GM21526 (cell line): Measurements from ENCODE around the gene MAP2K7.
"Not testable (repeated sequence)": the region's sequence is repeated elsewhere in the genome, so short reads cannot be mapped to it uniquely, and the experiment has no call there.

ENCODE experiments used
- ATAC-seq: cut with Tn5 transposase; IDR thresholded peaks from one replicate; pipeline ENCODE4 v1.9.1; 2021; ENCODE audit warnings: moderate library complexity; ENCODE audit not compliant: unreplicated experiment, low FRiP score

The MAP2K7 gene

DNA sequence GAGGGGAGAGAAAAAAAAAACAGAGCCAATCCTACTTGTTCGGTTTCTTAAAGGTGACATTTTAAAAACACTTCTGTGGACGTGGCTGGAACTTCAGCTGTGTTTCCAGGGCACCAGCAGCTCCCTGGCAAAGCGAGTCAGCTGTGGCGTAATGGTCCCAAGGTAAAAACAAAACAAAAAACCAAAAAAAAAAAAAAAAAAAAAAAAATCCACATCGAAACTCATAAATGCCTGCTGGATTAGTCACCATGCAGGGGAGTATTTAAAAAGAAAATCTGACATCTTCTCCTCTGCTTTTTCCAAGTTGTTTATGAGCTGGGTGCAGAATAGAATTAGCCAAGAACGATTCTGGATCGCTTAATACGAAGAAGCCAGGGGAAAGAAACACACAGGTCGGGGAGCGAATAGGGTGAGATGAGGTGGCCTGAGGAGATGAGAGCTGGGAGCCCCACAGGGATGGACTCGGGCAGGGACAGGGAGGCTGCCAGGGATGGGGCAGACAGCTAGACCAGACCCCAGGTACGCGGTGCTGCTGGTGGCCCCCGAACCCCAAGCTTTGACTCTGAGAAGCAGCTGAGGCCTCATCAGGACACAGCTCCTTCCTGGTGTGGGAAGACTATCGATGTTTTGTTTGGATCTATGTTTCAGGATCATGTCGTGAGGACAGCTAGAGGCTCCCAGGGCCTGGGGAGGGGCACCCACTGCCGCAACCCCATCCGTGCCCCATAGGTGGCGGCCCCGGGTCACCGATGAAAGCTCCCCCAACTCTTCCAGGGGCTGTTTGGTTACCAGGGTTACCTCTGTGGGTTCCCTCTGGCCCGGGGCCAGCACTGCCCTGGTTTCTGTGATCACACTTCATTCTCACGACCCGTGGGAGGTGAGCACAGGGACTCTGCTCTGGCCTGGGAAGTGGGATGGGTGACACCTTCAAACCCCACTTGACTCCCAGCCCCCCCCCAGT, 25.3 kb downstream of the MAP2K7 start:
- ATAC-seq = no peak

DNA sequence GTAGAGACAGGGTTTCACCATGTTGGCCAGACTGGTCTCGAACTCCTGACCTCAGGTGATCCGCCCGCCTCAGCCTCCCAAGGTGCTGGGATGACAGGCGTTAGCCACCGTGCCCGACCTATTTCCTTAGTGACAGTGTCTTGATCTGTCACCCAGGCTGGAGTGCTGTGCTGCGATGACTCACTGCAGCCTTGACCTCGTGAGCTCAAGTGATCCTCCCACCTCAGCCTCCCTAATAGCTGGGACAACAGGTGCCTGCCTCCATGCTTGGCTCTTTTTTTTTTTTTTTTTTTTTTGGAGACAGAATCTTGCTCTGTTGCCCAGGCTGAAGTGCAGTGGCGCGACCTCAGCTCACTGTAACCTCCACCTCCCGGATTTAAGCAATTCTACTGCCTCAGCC, 26.4 kb downstream of the MAP2K7 start:
- not testable (repeated sequence) for ATAC-seq

DNA sequence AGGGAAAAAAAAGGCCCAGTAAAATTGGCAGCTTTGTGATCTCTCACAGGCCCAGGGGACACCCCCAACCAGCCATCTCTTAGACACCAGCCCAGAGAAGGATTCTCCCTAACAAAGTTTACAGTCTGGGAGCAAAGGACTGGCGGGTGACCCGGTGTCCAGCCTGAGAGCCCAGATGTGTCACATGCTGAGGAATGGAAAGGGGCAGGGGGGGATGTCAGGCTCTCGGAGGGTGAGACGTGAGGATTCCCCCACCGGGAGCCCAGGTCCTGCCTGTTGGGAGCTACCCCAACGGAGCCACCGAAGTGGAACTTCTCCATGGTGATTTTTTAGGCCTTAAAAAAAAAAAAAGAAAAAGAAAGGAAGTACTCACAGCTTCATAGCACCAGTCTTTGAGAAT, 27.1 kb downstream of the MAP2K7 start:
- ATAC-seq = no peak

DNA sequence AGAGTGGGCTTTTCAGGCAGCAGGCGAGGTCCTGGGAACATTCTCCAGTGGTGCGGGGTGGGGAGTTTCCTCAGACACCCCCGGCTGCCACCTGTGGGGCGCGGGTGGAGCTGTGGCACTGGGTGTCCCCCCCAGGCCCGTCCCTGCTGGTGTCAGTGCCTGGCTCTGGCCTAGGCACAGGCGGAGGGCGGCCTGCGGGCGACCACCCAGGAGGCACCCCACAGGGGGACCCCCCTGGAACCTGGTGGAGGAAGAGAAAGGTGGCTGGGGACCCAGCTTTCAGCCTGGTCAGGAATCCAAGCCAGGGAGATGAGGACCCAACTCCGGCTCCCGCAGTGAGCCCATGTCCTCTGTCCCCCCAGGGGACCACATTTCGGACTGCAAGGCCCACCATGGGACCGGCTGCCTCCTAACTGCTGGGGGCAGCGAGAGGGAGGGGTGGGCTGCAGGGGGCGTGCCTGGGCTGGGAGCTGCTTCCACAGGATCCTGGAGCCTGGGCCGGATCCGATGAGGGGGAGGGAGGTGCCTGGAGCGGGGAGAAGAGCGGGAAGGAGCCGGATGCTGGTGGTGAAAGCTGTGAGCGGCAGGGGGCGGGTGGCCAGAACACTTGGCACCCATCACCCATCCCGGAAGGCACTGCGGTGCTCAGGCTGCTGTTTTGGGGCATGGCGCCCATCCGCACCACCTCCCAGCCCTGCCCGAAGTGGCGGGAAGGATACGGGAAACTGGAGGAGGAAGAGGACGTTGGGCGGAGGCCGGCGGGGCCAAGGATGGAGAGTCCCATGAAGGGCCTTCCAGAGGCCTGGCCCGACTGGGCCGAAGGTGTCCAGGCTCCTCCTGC, 27.8 kb downstream of the MAP2K7 start:
- no peak for ATAC-seq

DNA sequence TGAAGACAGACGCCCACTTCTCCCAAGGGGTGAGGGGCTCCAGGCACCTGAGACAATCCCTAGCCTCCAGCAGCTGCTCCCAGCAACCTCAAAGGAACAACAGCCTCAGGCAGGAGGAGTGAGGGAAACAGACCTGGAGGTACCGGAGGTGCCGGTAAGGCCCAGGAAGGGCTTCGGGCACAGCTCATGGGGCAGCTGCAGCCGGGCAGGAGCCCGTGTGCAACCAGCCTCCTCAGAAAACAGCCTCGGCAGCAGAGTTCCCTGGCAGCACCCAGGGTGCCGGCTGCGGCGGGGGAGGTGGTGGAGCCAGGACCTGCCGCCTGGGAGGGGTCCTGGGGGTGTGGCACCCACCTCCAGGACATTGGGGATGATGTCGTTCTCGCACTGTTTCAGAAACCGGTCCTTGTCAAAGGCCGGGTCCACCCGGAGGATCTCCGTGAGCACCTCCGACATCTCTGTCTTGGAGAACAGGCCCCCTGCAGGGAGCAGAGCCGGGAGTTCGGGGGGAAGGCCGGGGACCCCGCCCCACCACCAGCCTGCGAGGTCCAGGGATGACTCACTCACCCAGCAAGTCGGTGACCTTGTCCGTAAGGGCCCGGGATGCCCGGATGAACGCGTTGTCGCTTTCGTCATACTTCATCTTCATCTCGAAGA, 28.7 kb downstream of the MAP2K7 start:
- no peak for ATAC-seq

DNA sequence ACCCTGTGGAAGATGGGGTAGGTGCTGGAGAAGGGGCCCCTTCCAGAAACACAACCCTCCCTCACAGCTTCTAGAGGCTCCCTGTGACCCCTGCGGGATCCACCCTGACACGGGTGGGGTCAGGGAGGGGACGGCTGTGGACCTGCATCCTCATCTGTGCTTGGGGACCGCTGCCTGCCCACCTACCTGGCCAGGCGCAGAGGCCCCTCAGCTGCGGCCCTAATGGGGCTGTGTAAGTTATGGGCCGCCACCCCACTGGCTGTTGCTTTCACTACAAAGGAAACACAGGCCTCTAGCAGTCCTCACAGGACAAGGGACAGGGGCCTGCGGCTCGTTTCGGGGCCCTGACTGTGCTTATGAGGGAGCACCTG, 29.2 kb downstream of the MAP2K7 start:
- no peak for ATAC-seq

DNA sequence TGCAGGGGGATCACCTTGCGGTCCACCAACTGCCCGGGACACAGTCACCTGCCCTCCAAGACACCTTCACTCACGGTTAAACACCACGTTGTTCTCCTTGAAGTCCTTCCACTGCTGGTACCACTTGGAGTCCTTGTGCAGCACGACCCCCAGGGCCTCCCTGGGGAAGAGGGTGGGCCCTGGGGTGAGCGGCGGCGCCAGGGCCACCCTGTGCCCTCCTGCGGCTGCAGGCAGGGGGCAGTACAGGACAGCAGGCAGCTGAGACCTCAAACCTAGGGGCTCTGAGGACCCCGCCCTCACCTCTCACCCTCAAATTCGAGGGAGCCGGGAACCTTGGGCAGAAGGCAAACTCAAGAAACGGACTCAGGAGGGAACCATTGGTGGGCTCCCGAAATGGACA, 29.7 kb downstream of the MAP2K7 start:
- ATAC-seq = no peak

DNA sequence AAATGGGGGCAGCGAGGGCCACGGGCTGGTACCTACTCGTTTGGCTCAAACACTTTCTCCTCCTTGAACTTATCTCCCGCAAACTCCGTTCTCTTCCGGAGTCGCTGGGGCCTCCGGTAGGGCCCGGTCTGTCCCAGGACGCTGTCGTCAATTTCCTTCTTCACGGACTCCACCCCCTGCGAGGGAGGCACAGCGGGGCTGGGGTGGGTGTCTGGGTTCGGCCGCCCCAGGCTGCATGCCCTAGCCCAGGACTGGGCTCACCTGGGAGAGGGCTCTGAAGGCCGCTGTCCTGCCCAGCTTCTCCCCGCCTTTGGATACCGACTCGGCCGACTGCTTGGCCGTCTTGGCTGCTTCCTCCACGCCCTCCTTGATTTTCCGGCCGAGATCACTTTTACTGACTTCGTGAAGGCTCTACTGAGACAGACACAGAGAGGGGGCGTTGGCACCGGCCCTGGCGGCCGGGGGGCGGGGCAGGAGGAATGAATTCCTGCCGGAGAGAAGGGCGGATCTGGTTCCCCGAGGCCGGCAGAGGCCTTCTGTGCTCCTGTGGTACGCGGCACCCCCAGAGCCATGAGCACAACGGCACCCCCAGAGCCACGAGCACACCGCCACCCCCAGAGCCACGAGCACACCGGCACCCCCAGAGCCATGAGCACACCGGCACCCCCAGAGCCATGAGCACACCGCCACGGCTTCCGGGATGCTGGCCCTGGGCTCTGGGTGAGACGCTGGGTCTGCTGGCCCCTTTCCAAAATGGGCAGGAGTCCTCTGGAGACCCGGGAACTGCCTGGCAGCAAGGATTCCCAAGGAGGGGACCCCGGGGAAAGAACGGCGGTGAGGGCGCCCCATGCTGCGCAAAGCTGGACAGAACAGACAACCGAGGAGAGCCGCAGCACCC, 30.4 kb downstream of the MAP2K7 start:
- no peak for ATAC-seq

DNA sequence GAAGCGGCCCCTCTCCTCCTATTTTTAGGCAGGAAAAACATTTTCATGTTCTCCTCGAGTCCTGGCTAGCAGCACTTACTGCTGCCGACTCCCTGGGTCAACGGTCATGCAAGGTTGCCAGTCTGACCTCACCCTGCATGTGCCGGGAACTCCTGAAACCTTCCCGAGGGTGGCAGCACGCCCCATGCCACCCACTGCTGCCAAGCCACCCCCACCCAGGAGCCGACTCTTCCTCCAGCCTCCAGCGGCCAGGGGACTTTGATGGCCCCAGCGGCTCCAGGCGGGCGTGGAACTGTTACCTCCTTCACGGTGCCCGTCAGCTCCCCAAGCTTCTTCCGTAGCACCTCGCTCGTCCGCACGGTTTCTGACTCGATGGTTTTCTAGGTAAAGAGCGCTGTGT, 31.1 kb downstream of the MAP2K7 start:
- no peak for ATAC-seq

DNA sequence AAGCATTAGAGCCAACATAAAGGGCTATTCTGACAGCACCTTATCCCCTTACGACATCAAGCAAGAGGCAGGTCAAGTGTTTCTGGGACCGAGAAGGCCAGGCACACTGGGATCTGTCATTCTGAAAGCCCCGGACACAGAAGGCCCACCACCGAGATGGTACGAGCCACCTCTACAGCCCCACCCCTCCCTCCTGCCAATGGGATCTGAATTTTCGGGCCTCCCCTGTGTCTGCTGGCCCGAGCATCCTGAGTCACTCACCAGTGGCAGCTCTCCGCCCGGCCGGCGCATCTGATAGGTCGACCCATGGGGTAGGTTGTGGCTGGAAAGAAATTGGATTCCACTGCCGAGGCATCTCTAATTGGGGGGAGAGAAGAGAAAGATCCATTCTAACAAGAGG, 37.2 kb downstream of the MAP2K7 start:
- ATAC-seq = no peak

DNA sequence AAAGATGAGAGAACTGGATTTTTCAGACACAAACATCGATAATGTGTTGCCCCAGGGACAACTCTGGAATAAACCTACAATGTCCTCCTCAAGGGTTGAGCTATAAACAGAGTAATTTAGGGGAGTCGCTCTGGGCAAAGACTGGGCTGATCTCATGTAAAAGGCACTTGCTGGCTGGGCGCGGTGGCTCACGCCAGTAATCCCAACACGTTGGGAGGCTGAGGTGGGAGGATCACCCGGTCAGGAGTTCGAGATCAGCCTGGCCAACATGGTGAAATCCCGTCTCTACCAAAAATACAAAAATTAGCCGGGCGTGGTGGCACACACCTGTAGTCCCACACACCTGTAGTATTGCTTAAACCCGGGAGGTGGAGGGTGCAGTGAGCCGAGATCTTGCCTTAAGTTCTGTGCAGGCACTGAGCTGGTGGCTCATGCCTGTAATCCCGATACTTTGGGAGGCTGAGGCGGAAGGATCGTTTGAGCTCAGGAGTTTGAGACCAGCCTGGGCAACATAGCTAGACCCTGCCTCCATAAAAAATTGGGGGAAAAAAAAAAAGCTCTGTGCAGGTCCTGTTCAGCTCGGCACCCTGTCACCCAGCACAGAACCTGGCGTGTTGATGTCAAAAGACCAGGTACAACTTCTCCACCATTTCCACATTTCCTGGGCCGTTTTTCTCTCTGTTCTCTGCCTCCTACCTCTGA, 38.4 kb downstream of the MAP2K7 start:
- no peak for ATAC-seq

DNA sequence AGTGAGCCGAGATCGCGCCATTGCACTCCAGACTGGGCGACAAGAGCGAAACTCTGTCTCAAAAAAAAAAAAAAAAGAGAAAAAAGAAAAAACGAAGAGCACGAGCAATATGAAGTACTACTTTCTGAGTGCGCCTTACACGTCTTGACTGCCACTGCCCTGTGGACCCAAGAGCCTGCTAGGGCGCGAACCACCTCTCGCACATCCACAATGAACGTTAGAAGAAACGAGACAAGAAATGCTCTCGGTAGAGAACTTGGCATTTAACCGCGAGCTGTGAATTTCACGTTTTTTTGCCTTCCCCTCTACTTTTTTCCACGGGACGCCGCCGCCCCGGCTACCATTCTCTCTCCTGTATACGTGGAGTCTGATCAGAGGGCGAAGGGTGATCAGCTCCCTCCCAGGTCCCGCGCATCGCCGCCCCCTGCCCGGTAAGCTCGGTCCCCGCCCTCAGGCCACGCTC, 39.3 kb downstream of the MAP2K7 start:
- ATAC-seq = no peak

DNA sequence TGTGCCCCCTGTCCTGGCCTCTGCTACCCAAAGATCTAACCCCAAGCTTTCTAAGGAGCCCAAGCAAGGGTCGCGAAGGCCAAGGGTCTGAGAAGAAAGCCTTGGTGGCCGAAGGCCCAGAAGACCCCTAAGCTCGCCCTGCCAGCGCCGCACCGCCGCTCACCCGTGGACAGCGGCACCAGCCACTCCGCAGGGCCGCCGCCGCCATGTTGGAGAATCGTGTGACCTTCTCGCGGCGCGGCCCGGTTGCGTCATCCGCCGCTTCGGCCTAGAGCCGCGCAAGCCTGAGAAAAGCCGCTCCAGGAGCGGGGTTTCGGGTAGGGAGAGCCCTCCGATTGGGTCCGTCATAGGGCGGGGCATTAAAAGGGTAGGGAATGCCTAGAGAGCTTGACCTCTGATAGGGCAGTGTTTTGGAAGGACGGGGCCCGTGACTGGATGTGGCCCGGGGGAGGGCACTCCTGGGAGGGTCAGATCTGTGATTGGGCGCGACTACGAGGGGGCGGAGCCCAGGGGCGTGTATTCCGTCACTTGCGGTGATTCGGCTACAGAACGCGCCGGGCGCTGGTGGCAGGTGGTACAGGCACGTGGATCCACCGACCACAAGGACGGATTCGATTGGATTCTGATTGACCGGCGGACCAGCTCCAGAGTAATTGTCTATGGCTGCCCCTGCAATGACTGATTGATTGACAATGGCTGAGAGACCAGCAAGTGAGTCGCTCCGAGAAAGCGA, 39.9 kb downstream of the MAP2K7 start, which contains the start of gene TIMM44:
Gene TIMM44 (minus strand): TSS at position 223 of the 733 bp plus-strand sequence. CDS start 15 bp downstream, at position 208.
- ATAC-seq = peak; percentile 83

DNA sequence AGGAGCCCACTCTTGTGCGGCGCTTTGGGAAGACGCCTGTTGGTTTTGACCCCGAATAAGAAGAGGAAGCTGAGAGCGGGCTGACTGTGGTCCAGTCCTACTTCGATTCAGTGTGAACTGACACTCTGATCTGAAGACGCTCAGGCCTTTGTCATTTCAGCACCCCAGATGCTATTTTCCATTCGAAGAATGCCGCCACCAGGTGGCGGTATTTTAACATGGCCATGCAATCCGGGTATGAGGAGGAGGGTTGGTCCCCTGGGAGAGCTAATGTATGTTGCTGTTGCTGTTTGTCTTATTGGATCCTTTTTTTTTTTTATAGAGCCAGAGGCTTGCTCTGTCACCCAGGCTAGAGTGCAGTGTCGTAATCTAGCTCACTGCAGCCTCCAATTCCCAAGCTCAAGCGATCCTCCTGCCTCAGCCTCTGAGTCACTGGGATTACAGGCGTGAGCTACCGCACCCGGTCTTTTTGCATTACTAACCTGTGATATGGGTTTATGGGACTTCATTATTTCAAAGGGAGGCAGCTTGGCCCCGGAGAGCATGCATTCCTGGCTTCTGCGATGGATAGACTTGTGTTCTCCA, 40.6 kb downstream of the MAP2K7 start:
- ATAC-seq = peak; percentile 27

DNA sequence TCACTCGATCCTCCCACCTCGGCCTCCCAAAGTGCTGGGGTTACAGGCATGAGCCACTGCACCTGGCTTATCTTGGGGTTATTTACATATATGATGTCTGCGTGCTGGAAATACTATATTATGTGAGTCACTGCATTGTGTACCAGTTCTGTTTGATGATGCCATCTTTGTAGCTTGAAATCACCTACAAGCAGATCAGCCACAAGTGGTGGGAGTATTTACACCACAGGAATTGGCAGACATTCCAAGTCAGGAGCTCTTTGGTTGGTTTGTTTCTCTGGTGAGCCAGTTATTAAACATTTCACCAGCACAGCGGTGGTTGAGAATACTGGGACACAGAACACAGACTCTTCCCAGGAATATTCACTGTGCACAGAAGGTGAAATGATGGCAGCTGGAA, 44.3 kb downstream of the MAP2K7 start:
- no peak for ATAC-seq

DNA sequence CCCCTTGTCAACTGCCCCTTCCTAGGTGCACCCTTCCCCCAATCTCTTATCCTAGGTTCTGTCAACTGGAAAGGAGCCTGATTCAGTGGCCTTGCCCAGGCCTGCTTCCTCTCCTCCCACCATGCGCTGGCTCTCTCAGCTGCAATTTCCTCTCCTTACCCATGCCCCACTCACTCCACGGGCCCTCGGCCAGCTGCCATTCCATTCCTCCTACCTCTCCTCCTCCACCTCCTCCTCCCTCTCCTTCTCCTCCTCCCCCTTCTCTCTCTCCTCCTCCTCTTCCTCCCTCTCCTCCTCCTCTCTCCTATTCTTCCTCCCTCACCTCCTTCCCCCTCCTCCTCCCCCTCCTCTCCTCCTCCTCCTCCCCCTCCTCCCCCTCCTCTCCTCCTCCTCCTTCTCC, 49.4 kb downstream of the MAP2K7 start:
- ATAC-seq = no peak

DNA sequence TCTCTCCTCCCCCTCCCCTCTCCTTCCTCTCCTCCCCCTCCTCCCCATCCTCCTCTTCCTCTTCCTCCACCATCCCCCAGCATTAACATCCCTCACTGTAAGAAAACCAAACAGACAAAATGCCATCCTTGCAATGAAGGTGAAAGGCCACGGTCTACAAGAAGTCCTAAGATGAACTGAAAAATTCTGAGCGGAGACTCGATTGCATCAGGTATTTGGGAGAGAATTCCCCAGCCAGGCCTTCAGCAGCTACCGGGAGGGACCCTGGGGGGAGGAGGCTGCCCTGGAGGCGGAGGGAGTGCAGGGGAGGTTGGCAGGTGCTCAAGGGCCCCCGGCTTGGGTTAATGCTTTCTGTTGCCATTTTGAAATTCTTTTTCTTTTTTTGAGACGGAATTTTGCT, 49.9 kb downstream of the MAP2K7 start:
- no peak for ATAC-seq

DNA sequence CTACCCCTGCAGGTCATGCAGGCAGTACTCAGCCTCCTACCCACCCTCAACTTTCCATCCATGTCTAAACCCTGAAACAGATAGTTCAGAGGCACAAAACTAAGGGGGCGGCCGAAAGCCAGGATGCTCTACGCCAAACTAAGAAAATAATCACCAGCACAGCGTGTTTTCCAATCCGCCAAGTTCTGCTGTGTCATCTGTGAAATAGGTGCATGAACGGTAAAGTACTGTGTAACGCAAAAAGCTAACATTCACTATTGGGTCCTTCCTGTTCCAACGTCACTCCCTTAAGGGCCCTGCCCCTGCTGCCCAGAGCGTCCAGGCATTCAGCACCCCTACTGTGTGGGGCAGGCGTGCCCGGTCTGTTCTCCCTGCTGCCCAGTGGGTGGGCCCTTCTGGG, 52.0 kb downstream of the MAP2K7 start:
- no peak for ATAC-seq
